Omental fat pad (tissue), 4 donors: Measurements from ENCODE around the gene TRAT1. TPM values are rescaled to one million over a fixed set of nuclear protein-coding genes. Genes with fewer than 3 reads are reported as not detected.

Source experiments
- ATAC-seq: fragments of 150-250 bp; one replicate; pipeline ENCODE4 v1.9.1; 2016; ENCODE audit warnings: mild to moderate bottlenecking, moderate library complexity; ENCODE audit not compliant: low FRiP score
- DNase-seq: peaks from one replicate; pipeline ENCODE4 v3.0.0-alpha.2; 2019; ENCODE audit warnings: low spot score
- CTCF ChIP-seq, 3 donors: fragments of 450-650 bp; IDR thresholded peaks; one replicate each; pipeline ENCODE4 v1.5.1; 2016 to 2017; ENCODE audit warnings: antibody characterized with exemption in 3 of 3, mild to moderate bottlenecking in 3 of 3, moderate library complexity in 2 of 3
- total RNA-seq, 4 donors: library from RNA; depleted of rRNA; stranded (reverse); fragments of >200 nt; gene quantifications; one replicate each; pipeline ENCODE4 v1.1.0, GENCODE V29; 2016

Gene TRAT1
- total RNA-seq, 4 donors from 2014 or later = 0.84 to 2.7 (median 1.2) TPM

- TF ChIP-seq CTCF (IDR thresholded peaks at IDR 0.05) = no peak
- ATAC-seq = no peak
- no peak for DNase-seq
Measured at GRCh38 chr3:108830991-108831614, 8.5 kb downstream of the TRAT1 start.

- ATAC-seq (no peak), DNase-seq (no peak)
- TF ChIP-seq CTCF (IDR thresholded peaks at IDR 0.05) = no peak
Measured at GRCh38 chr3:108833611-108834010, 11.0 kb downstream of the TRAT1 start.

GRCh38 chr3:108834551-108834950 lies 12.0 kb downstream of the TRAT1 start:
- DNase-seq (no peak), ATAC-seq (no peak)
- TF ChIP-seq CTCF (IDR thresholded peaks at IDR 0.05) = no peak

GRCh38 chr3:108835101-108835500 lies 12.5 kb downstream of the TRAT1 start:
- no peak for TF ChIP-seq CTCF (IDR thresholded peaks at IDR 0.05)
- ATAC-seq (no peak), DNase-seq (no peak)

- DNase-seq = no peak
- TF ChIP-seq CTCF (IDR thresholded peaks at IDR 0.05) = no peak
- no peak for ATAC-seq
Measured at GRCh38 chr3:108838436-108838835, 15.8 kb downstream of the TRAT1 start.

GRCh38 chr3:108845709-108846293 lies 23.2 kb downstream of the TRAT1 start:
- TF ChIP-seq CTCF (IDR thresholded peaks at IDR 0.05) = no peak
- ATAC-seq (no peak), DNase-seq (no peak)

- no peak for TF ChIP-seq CTCF (IDR thresholded peaks at IDR 0.05)
- ATAC-seq = no peak
- no peak for DNase-seq
Measured at GRCh38 chr3:108847187-108847586, 24.6 kb downstream of the TRAT1 start.
